ENCODE data around the gene ARPC1B. TPM values are rescaled to one million over a fixed set of nuclear protein-coding genes. Genes with fewer than 3 reads are reported as not detected.

The ARPC1B gene
- total and polyA plus RNA-seq, 2 of the 4 experiments (the other 2 are of a cell fraction), result 351 to 488 TPM

DNA sequence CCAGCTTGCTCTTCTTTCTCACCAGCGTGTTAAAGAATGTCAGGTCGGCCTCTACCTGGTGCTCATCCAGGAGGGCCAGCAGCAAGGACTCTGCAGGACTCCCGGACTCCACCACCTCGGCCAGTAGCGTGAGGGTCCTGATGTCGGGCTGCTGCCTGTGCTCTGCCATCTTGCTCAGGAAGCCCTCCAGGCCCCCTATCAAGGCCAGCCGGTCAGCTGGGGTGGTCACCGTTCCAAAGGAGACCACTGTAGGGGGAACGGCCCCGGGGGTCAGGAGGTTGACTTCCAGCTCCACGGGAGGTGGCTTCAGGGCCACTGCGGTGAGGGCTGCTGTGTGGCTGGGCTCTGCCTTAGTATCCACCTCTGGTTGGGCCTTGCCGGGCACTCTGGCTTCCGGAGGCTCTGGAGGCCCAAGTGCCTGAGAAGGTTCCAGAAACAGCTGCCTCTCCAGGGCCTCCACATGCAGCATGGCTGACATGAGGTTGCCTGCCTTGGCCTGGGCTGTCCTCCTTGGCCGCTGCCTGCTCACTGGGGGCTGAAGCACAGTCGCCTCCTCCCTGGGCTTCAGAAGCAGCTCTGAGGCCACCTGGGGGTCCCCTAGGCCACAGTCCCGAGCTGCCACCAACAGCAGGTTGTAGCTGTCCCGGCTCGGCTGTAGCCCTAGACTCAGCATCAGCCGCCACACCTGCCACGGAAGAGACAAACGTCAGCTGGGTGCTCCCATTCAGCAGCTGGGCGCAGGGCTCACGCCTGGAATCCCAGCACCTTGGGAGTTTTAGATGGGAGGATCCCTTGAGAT is 50.6 kb downstream of the ARPC1B start:
- Histone ChIP-seq H4K8ac (ENCODE audit: low read depth in 2 of 2, low read length in 2 of 2) (no peak overlapping the region), H2AK9ac (replicated peaks; ENCODE audit: low read depth, low read length, poor library complexity) (no peak overlapping the region), H3K79me1 (ENCODE audit: low read depth in 1 of 2, low read length in 2 of 2) (no peaks in the 10 kb centered on the region; a peak in 2 of 4 replicates), H3K9me3 (ENCODE audit: control insufficient read depth, insufficient read depth, low read length) (no peaks in the 10 kb centered on the region), H3K9me1 (ENCODE audit: insufficient read depth, low read length) (no peaks in the 10 kb centered on the region), H2AK5ac (ENCODE audit: low read depth, low read length) (no peak overlapping the region), H2BK15ac (ENCODE audit: low read depth, low read length) (no peak overlapping the region), H2BK5ac (ENCODE audit: low read depth, low read length, poor library complexity, severe bottlenecking) (no peak overlapping the region), H4K5ac (ENCODE audit: low read depth, low read length) (no peak overlapping the region), H3K56ac (ENCODE audit: extremely low read depth, insufficient read depth, low read length) (no peak overlapping the region), H3K14ac (replicated peaks; ENCODE audit: low read depth, low read length) (no peak overlapping the region), H2BK20ac (ENCODE audit: low read depth, low read length) (no peak overlapping the region), H3K4me3 (ENCODE audit: insufficient read depth, low read depth, low read length) (no peak overlapping the region), H3K4ac (ENCODE audit: low read depth, low read length) (no peak overlapping the region), H2BK120ac (ENCODE audit: low read depth, low read length) (no peak overlapping the region), H3K4me2 (ENCODE audit: low read depth, low read length) (no peak overlapping the region), H3K4me1 (ENCODE audit: control insufficient read depth, insufficient read depth, low read length) (no peaks in the 10 kb centered on the region), H3K36me3 (ENCODE audit: control insufficient read depth, insufficient read depth, low read length) (peaks cover 53% of the 10 kb centered on the region), H2AFZ (replicated peaks; ENCODE audit: low read length, poor library complexity) (no peak overlapping the region), H3K23ac (ENCODE audit: low read depth, low read length) (no peak overlapping the region), H4K20me1 (ENCODE audit: insufficient read depth, low read length) (no peaks in the 10 kb centered on the region), H3K9ac (ENCODE audit: low read depth, low read length) (no peak overlapping the region), H3K27ac (ENCODE audit: insufficient read depth, low read length) (no peak overlapping the region), H3K27me3 (ENCODE audit: control insufficient read depth, insufficient read depth, low read length) (no peaks in the 10 kb centered on the region), H3K18ac (ENCODE audit: low read depth, low read length) (no peak overlapping the region), H4K91ac (ENCODE audit: insufficient read depth, low read depth, low read length) (no peak overlapping the region)
- intact Hi-C loops (cut with micrococcal nuclease), result no loop called here
- WGBS, 2 experiments (ENCODE audit: extremely low coverage in 2 of 2, insufficient read length in 1 of 2), result 96% methylated on average over 11 of the region's 24 CpGs; no CpG with 5 or more reads in 1 of the 2 experiments
- POLR2A ChIA-PET (ENCODE audit: unreplicated experiment), result no interaction called here
- DNase-seq (no peak), ATAC-seq (ENCODE audit: low read depth) (no peak)
- dilution Hi-C loops (cut with HindIII; ENCODE audit: low sequenced_read_pairs, unreplicated experiment), result no loop called here
- in situ Hi-C loops (cut with MboI; ENCODE audit: low sequenced_read_pairs), result no loop called here
- TF ChIP-seq POLR2A (IDR thresholded peaks at IDR 0.05; ENCODE audit: low read depth, low read length) (no peak), RCOR1 (IDR thresholded peaks at IDR 0.05; ENCODE audit: insufficient replicate concordance, low read length) (no peak), CEBPB (IDR thresholded peaks at IDR 0.05; ENCODE audit: low read depth, low read length) (no peak)
- TF ChIP-seq, protein P1, sequence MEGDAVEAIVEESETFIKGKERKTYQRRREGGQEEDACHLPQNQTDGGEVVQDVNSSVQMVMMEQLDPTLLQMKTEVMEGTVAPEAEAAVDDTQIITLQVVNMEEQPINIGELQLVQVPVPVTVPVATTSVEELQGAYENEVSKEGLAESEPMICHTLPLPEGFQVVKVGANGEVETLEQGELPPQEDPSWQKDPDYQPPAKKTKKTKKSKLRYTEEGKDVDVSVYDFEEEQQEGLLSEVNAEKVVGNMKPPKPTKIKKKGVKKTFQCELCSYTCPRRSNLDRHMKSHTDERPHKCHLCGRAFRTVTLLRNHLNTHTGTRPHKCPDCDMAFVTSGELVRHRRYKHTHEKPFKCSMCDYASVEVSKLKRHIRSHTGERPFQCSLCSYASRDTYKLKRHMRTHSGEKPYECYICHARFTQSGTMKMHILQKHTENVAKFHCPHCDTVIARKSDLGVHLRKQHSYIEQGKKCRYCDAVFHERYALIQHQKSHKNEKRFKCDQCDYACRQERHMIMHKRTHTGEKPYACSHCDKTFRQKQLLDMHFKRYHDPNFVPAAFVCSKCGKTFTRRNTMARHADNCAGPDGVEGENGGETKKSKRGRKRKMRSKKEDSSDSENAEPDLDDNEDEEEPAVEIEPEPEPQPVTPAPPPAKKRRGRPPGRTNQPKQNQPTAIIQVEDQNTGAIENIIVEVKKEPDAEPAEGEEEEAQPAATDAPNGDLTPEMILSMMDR (conservative IDR thresholded peaks at IDR 0.05; ENCODE audit: low read depth, low read length), result no peak
- BruUV-seq (replicated peaks), result no TSS peak
- CTCF ChIA-PET, result no interaction called here
